ENCODE results near the gene COL26A1.

DNA sequence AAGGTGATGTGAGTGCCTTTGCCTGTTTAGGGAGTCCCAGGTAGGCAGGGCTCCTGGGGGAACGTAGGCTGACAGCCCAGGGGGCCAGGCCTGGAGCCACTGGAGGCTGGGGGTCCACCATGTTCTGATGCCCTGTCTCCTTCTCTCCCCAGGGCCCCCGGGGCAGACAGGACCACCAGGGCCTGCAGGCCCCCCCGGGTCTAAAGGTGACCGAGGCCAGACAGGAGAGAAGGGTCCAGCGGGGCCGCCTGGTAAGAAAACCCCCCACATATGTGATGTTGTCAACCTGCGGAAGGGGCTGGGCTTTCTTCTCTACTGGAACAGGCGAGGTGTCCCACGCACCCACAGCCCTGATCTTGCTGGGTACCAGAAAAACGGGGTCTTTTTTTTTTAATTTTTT is 181.2 kb downstream of the COL26A1 start:
- TF ChIP-seq, protein P1, sequence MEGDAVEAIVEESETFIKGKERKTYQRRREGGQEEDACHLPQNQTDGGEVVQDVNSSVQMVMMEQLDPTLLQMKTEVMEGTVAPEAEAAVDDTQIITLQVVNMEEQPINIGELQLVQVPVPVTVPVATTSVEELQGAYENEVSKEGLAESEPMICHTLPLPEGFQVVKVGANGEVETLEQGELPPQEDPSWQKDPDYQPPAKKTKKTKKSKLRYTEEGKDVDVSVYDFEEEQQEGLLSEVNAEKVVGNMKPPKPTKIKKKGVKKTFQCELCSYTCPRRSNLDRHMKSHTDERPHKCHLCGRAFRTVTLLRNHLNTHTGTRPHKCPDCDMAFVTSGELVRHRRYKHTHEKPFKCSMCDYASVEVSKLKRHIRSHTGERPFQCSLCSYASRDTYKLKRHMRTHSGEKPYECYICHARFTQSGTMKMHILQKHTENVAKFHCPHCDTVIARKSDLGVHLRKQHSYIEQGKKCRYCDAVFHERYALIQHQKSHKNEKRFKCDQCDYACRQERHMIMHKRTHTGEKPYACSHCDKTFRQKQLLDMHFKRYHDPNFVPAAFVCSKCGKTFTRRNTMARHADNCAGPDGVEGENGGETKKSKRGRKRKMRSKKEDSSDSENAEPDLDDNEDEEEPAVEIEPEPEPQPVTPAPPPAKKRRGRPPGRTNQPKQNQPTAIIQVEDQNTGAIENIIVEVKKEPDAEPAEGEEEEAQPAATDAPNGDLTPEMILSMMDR (IDR thresholded peaks at IDR 0.05): no peak
- TF ChIP-seq POLR2A (IDR thresholded peaks at IDR 0.05): no peak
- TF ChIP-seq EP300 (IDR thresholded peaks at IDR 0.05): no peak
